ENCODE data around the gene RNF157.

RNF157 gene

GRCh38 chr17:76137351-76138233 is 102.7 kb downstream of the RNF157 start:
- DNase-seq (ENCODE audit: low read depth, low spot score) = no peak
- no peak for TF ChIP-seq CTCF (IDR thresholded peaks at IDR 0.05; ENCODE audit: insufficient read depth, low read length, missing control alignments)
- ChIA-PET POLR2A (no interaction called here), CTCF (no interaction called here)
- H3K4me3 ChIP-seq (ENCODE audit: low read depth, low read length) = no peak overlapping the region

- no peak overlapping the region for H3K4me3 ChIP-seq (ENCODE audit: low read depth, low read length)
- DNase-seq (ENCODE audit: low read depth, low spot score) = no peak
- no peak for TF ChIP-seq CTCF (IDR thresholded peaks at IDR 0.05; ENCODE audit: insufficient read depth, low read length, missing control alignments)
- POLR2A ChIA-PET = no interaction called here
- CTCF ChIA-PET = interaction anchor here (1.1 to 2.5 kb wide), 2 partner anchors 13 to 15 kb away, joined by 3 to 7 read pairs; no protein-coding TSS in a partner anchor
Measured at GRCh38 chr17:76137001-76137350, 103.3 kb downstream of the RNF157 start.

DNA sequence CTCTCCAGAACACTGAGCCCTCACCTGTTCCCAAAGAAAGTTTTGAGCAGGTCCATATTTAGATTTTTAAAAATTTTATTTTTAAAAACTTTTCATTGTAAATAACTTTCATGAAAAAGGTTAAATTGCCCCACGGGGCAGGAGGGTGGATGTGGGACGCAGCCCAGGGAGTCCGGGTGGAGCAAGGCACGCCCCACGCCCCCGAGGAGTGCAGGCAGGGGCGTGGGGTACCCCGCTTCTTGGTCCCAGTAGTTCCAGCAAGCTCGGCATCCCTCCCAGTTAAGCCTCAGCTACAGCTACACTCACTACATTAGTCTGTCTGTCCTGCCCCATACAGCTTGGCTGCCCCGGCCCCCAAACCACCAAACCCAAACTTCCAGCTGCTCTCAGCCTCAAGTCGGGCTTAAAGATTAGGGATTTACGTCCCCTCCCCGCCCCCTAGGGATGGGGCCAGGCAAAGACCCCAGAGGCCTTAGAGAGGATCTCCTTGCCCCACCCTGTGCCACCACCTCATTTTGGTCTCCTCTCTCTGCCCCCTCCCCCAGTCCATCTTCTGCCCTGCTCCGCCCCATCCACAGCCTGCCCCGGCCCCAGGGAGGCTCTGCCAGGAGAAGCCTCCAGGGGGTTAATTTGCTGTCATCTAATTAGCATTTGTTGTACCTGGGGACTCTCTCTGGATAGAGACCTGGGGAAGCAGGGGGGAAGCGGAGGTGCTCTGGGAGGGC is 103.9 kb downstream of the RNF157 start:
- TF ChIP-seq CTCF (IDR thresholded peaks at IDR 0.05; ENCODE audit: insufficient read depth, low read length, missing control alignments) = no peak
- ChIA-PET CTCF (interaction anchor here (1.1 to 2.5 kb wide), 2 partner anchors 13 to 14 kb away, joined by 3 to 7 read pairs; no protein-coding TSS in a partner anchor), POLR2A (no interaction called here)
- no peak for DNase-seq (ENCODE audit: low read depth, low spot score)
- H3K4me3 ChIP-seq (ENCODE audit: low read depth, low read length) = no peak overlapping the region

- ChIA-PET POLR2A (no interaction called here), CTCF (interaction anchor here (1.1 to 2.5 kb wide), 2 partner anchors 12 to 14 kb away, joined by 3 to 7 read pairs; no protein-coding TSS in a partner anchor)
- TF ChIP-seq CTCF (IDR thresholded peaks at IDR 0.05; ENCODE audit: insufficient read depth, low read length, missing control alignments) = no peak
- H3K4me3 ChIP-seq (ENCODE audit: low read depth, low read length) = no peak overlapping the region
- DNase-seq (ENCODE audit: low read depth, low spot score) = no peak
Measured at GRCh38 chr17:76135810-76136188, 104.5 kb downstream of the RNF157 start.

DNA sequence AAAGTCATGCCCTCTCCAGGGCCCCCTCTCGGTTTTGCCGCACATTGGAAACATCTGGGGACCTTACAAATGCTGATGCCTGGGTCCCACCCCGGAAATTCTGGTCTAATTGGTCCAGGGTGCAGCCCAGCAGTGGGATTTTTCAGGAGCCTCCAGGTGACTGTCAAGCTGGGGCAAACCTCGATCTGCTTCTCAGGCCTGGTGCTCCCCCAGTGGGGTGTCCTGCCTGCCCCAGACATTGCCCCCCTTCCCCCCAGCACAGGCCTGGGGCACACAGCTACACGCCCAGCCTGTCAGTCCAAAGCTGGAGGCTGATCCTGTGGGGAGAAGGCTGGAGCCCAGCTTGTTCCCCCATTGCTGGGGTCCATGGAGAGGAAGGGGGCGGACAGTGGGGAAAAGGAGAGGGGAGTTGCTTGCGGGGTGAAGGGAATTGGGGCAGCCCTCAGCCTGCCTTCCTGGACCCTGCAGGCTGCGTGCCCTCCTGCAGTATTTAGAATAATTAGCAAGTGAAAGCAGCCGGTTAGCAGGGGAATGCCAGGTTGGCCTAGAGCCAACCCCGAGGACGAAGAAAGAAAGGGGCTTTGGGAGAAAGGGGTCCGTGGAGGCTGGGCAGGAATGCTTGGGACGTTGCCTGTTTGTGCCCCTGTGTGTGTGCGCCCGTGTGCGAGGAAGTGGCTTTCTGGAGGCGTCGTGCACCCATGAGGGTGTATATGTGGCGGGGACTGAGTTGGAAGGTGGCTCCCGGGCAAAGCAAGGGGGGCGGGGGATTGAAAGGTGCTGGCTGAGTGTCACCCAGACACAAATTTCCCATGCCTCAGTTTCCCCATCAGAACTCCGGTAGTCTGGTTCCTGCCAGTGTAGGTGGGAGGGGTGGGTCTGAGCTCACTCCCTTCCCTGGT is 105.1 kb downstream of the RNF157 start:
- ChIA-PET POLR2A (interaction anchor here (0.6 kb wide), 1 partner anchor 17 kb away, joined by 3 read pairs; no protein-coding TSS in a partner anchor), CTCF (interaction anchor here (0.6 to 2.5 kb wide), 2 partner anchors 13 to 103 kb away, joined by 3 to 7 read pairs; no protein-coding TSS in a partner anchor)
- no peak for DNase-seq (ENCODE audit: low read depth, low spot score)
- H3K4me3 ChIP-seq (ENCODE audit: low read depth, low read length) = no peak overlapping the region
- no peak for TF ChIP-seq CTCF (IDR thresholded peaks at IDR 0.05; ENCODE audit: insufficient read depth, low read length, missing control alignments)
